HG03066 (cell line): ENCODE data around the gene PRKAG1.

Source experiments
- ATAC-seq: cut with Tn5 transposase; IDR thresholded peaks from one replicate; pipeline ENCODE4 v1.9.1; 2021; ENCODE audit warnings: low read depth; ENCODE audit not compliant: unreplicated experiment

PRKAG1 gene

DNA sequence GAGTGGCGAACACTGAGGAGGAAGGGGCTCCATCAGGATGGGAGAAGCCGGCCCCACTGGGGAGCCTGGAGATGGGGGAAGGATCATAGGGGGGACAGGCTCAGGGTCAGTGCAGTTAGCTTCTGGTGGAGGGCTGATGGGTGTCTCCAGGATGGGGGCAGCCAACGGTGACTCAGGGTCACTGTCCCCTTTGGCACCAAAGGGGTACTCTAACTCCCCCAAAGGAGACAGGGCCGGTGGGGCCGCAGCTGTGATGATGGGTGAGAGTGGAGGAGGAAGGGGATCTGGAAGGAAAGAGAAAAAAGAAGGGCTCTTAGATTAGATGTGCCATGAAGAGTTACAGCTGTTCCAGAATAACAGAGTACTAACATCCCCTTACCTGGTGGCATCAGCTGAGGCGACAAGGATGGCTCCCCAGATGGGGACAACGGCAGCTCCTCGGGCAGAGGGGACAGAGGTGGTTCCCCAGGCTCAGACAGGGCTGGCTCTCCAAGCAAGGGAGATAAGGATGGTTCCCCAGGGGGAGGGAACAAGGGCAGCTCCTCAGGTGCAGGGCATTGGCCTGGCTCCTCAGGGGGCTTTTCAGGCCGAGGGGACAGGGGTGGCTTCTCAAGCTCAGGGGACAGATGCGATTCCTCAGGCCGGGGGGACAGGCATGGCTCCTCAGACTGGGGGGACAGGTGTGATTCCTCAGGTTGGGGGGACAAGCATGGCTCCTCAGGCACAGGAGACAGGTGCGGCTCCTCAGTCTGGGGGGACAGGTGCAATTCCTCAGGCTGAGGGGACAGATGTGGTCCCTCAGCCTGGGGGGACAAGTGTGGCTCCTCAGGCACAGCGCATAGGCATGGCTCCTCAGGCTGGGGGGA, 32.2 kb upstream of the PRKAG1 start:
- no peak for ATAC-seq

DNA sequence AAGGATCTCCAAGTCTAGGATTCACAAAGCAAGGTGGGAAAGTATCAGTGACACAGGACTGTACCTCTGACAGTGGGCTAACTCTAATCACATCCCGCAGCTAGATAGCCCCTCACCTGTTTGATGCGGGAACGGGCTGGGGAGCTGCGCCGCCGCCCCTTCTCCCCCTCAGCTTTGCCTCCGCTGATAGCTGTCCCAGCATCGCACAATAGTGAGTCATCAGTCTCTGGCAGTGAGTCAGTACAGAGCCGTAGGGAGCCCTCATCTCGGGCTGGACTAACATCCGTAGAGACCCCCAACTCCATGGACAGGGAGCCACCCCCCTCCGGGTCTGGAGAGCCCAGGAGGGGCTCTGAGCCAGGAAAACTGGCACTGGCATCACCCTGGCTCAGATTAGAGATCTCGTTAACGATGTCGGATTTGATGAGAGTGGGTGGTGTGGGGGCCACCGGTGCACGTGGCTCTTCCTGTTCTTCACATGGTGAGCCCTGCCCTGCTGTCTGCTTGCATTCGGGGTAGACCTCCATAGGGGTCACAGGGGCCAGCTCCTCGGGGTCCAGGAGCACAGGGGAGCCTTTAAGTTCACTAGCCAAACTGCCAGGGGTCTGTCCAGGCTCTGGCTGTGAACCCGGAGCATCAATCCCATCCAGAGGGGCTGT, 31.1 kb upstream of the PRKAG1 start:
- no peak for ATAC-seq

DNA sequence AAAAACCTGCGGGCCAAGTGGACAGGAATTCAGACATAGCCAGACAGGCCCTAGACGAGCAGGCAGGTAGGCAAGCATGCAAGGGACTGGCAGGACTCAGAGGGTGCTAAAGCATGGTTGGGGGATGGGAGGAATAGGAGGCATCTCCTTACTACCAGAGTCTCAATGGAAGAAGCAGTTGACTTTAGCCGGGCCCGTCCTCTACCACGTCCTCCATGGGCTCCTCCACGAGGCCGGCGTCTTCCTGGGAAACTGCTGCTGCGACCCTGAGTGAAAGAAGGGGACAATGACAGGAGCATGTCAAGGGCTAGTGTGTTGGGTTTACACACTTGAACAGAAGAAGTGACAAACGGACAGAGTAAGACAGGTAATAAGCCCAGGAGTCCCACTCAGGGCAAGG, 30.4 kb upstream of the PRKAG1 start:
- no peak for ATAC-seq

DNA sequence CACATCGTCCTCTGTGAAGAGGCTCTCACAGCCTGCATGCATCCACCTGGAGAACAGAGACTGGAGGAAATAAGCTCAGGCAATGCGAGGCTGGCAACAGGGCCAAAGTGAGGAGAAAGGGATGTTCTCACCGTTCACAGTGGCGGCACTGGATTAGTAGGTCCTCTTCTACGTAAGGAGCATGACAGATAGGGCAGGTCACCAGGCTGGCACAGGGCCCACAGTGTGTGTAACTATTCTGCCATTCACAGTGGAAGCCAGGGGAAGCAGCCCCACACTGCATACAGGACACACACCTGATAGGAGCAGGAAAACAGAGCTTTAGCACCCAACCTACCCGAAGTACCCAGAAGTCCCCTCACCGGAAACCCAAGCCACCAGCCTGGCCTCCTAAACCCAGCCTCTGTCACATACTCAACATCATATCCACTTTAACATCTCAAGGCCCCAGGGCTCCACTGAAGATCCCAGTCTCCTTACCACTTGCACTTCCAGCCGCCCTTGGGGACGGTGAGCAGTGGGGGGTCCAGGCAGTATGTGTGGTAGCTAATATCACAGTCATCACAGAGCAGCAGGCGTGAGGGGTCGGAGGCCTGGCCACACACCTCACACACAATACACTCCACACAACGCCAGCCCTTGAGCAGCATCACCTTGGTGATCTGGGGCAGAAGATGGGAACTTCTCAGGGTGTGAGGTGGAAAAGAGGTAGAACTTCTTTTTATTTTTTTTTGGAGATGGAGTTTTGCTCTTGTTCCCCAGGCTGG, 27.7 kb upstream of the PRKAG1 start:
- no peak for ATAC-seq

DNA sequence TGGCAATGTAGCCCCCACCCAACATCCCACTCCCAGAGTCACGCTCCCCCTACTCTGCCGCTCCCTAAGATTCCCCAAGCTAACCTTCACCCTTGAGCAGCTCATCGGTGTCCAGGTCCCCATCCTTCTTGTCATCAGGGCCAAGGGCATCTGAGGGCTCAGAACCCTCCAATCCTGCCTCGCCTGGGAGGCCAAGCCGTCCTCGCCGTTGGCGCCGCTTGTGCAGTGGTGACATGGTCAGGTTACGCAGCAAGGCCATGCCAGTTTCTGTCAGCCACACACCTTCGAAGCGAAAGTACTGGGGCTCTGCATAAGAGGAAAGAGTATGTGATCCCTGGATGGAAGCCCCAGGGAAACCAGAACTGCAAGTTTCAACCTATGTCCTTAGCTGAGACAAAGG, 26.1 kb upstream of the PRKAG1 start:
- ATAC-seq = no peak

DNA sequence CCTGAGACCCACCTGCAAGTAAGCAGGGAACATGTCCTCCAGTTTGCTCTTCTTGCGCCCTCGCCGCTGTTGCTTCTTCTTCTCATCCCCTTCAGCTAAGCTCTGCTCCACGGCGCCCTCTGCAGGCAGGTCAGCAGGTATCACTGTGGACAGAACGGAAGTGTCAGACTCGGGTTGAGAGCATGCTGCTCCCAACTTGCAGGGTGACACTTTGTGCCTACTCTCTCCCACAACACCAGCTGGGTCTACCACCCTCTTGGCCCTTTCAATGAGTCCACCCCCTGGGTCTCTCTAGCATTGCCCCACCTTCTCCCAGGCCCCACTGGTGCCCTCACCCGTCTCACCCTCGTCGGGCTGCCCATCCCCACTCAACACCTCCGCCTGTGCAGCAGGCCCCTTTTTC, 25.3 kb upstream of the PRKAG1 start:
- ATAC-seq = no peak

DNA sequence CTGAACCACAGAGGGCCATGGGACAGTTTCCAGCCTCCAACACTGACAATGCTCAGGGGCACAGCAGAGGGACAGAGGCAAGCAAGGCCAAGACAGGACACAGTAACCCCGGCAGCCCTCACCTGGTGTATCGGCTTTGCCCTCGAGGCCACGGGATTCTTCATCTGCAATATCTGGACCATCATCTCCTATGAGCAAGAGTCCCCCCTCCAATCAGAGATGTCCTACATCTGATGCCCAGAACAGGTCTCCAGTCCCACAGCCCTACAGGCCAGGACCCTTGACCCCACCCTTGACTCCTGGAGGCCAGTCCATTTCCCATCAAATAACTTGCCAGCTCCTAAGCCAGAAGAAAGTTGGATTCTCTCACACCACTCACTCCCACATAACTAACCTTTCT, 24.7 kb upstream of the PRKAG1 start:
- no peak for ATAC-seq

DNA sequence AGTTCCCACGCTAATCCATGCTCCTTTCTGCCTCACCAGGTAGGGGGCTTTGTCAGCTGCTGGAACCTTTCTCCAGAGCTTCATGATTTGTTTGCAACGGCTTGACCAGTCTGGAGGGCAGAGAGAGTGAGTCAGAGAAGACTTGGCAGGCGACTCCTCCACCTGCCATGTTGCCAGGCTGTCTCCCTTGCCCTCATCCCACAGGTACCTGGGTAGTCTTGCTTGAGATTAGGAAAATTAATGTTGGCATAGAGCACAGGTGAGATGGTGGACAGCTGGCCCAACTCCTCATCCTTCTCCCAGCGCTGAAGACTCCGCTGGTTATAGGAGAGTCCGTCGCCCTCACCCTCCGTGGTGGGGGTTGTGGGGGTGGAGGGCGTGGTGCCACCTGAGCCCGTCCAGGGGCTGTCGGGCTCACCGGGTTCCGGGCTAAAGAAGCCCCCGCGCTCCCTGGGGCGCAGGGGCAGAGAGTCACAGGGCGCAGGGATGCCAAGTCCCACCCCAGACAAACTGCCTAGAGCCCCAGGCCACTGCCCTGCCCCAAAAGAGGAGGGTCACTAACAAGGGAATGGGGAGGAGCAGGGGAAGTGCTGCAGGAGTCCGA, 23.4 kb upstream of the PRKAG1 start:
- no peak for ATAC-seq

DNA sequence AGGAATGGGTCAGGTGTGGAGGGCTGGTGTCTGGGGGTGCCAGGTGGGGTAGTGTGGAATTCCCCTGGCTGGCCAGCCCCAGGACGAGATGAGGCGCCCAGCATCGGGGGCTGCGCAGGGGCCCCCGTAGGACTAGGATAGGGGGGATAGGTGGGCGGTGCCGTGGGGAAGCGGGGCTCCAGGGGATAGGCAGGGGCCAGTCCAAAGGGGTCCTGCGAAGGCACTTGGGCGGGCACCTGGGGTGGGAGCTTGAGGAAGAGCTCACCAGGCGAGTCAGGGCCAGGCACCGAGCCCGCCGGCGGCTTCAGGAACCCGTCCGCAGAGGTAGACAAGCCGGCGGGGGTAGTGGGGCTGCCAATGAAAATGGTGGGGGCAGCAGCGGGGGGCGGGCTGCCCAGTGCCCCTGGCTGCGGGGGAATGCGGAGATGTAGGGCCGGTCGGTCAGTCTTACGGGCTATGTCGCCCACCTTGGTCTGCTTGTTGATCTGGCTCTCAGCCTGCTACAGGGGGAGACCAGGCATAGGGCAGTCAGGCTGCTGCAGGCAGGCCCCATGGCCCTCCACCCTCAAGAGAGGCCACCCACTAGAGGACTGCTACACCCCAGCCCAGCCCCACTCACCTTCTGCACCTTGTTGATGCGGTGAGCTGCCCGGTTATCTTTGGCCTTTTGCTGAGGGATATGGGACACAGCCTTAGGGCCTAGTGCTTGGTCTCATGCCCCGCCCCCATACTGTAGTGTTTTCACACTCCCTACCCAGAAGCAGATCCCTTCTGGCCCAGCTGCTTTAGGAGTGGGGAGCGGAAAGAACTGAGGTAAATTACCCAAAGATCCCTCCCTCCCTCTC, 22.7 kb upstream of the PRKAG1 start:
- ATAC-seq = no peak

DNA sequence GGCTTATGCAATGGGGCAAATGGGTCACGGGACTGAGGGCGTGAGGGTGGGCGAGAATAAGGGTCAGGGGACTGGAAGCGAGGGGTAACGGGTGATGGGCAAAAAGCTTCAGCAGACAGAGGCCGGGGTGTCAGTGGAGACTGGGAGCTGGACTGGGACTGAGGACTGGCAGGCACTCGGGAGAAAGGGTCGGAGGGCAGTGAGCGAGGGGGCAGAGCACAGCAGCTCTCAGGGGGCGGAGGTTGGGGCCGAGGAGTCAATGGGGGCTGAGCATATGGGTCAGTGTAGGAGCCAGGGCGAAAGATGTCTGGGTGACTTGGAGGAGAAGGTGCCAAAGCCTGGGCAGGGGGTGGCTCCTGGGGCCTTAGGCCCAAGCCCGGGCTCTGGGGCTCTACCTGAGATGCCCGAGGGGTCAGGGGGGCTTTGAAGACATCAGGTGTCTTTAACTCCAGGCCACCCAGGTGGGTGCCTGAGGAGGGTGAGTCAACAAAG, 21.8 kb upstream of the PRKAG1 start:
- ATAC-seq = no peak

DNA sequence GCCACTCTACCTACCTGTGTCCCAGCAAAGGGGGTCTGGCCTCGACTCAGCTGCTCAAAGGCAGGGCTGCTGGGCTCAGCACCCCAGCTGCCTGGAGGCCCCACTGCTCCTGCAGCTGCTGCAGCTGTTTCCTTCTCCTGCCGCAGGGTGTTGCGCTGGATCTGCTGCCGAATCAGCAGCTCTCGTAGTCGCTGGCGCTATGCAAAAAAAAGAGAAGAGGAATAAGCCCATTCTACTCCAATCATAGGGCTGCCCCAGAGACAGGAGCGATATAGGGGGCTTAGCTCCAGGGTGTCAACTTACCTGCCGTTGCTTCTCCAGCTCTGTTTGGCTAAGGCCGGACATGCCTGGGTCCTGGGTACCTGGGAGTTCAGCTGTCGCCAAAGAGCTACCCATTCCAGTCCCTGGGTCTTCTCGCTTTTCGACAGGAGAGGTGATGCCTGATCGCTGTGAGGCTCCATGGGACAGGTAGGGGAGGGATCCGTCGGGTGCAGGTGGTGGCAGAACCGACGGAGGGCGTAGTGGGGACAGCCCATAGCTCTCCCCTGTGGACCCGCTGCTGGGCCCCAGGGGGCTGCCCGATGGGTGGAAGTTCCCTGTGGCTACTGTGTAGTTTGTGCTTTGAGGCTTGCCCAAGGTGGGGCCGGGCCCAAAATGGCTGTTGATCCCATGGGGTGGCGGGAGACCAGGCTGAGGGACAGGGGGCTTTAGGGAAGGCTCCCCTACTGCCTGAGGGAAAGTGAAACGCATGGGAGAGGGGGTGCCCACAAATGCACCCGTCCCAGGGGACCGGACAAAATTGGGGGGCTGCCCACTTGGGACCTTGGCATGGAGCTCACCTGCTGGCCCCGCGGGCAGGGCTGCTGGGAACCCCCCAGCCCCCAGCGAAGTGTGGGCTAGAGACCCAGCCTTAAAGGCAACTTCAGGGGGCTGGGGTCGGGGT, 21.1 kb upstream of the PRKAG1 start:
- ATAC-seq = no peak

DNA sequence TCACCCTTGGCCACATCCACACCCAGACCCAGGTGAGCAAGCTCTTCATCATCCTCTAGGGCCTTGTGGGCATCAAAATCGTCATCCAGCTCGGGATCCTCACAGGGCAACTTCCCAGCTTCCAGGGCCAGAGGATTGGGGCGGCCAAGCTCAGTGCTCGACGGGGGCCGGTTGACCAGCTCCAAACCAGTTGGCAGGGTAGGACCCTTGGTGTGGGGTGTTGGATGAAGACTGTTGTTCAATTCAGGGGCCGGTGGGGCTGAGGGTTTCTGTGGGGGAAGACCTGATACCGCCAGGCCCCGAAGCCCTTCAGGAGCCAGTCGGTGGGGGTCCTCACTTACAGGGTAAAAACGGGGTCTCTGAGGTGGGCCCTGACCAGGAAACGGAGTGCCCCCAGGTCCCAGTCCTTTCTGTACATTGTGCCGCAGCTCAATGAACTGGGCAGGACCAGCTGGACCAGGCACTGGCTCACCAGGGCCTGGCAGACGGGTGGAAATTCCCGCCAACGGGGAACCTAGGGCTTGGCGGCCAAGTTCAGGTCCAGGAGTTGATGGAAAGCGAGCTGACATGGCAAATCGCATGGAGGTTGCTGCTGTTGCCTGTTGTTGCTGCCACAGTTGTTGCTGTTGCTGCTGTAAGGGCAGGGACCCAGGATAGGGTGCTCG, 19.8 kb upstream of the PRKAG1 start:
- no peak for ATAC-seq

DNA sequence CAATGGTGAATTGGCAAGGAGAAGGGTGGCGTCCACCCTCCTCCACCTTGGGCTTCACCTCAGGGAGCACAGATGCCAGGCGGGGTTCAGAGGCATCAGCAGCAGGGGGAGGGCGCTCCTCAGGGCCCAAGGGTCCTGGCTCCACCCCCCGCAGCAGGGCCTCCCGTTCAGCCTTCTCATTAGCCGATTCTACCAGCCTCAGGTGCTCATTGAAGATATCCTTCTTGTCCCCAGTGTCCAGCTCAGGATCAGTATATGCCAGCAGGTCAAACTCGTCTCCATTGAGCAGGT, 19.3 kb upstream of the PRKAG1 start:
- ATAC-seq = no peak

DNA sequence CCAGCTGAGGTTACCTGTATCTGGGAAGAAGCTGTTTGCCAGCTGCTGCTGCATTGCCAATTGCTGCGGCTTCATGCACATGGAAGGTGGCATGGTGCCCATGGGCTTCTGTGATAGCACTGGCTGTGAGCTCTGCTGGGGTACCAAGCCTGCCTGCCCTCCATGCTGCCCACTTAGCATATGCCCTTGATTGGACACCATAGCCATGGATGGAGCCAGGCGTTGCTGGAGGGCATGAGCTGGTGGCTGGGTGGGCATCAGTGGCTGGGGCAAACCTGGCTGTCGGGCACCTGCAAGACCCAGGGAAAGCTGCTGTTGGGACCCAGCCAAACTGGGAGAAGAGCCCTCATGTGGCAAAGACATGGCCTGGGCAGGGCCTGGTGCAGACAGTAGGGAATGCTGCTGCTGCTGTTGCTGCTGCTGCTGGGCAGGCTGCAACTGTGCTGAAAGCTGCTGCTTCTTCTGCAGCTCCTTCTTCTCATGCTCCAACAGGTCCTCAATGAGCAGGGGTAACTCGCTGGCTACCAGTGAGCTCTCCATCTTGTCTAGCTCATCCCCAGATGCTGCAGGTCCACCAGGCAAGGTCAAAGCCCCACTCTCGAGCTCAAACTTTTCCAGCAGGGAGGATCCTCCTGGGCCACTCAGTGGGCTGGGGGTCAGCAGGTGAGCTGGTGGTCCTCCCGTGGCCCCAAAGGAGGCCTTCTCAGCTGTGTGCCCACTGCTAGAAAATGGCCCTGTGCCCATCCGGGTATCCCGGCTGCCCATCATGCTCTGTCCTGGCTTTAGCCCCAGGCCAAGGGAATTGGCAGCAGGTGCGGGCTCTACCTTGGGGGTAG, 18.8 kb upstream of the PRKAG1 start:
- no peak for ATAC-seq

DNA sequence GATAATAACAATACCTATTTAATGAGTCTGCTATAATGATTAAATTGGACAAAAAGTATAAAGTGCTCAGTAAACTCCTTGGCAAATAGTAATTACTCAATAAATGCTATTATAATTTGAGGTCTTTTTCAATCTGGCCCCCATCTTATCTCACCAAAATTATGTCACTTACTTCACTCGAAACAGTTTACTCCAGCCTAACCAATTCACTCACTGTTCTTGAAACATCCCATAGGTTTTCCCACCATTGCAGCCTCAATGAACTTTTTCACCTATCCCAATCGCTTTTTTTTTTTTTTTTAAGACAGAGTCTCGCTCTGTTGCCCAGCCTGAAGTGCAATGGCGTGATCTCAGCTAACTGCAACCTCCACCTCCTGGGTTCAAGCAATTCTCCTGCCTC, 17.5 kb upstream of the PRKAG1 start:
- no peak for ATAC-seq

DNA sequence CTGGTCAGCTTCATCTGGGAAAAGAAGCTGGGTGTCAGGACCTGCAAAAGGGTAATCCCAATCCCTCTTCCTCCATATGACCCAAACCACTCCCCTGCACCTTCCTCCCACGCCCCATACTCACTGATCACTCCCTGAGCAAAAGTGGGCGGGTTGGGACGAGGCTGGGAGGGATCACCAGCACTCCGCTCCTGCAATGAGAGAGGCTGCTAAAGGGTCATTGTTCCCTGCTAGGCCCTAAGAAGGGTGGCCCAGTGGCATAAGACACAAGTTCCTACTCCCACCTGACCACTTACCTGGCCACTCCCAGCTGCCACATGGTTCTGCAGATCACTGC, 15.7 kb upstream of the PRKAG1 start:
- ATAC-seq = no peak

DNA sequence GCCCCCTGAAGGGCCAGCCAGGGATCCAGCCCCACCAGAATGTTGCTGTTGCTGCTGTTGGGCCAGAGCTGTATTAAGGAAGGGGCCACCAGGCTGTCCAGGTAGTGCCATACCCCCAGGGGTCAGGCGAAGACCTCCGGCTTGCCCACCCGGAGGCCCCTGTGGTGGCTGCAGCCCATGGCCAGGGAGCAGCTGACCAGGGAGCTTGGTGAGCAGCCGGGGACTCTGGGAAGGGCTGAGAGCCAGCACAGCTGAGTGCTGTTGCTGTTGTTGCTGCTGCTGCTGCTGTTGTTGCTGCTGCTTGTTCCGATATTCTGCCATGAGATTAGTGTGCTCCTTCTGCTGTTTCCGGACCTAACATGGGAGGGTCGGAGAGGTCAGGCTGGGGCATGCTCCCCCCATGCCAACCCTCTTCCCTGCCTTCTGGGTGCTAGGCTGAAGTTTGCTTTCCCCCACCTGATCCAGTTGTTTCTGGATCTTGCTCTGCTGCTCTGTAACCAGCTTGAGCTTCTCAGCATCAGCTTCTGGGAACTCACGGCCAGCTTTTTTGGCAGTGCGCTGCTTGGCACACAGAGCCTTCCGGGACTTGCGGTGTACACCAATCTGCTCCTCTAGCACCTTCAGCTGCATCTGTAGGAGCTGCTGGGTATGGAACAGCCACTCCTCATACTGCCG, 15.2 kb upstream of the PRKAG1 start:
- ATAC-seq = no peak
